ENCODE data around the gene AKAP13. TPM values are rescaled to one million over a fixed set of nuclear protein-coding genes. Genes with fewer than 3 reads are reported as not detected.

AKAP13 gene
- total RNA-seq, 2 donors from 2014 or later = 87.3 to 106 TPM

DNA sequence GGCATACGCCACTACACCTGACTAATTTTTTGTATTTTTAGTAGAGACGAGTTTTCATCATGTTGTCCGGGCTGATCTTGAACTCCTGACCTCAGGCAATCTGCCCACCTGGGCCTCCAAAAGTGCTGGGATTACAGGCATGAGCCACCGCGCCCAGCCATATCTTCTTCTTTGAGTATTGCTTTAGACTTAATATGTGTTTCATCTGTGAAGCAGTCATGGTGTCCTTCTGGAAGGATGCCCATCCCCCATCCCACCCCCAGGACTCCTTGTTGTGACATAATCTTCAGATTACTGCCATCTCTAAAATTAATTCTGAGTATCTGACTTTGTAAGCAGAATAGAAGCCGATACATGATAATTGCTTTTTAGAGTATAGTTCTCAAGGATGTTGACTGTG, 356.7 kb downstream of the AKAP13 start:
- H3K4me1 ChIP-seq = no peaks in the 10 kb centered on the region
- H3K36me3 ChIP-seq = peaks cover 32% of the 10 kb centered on the region
- intact Hi-C loops (cut with DNase I) = loop anchor here (5.0 kb wide), 1 partner anchor 55 kb away; the partner anchor contains the start of gene KLHL25
- H3K9me3 ChIP-seq = no peaks in the 10 kb centered on the region
- H3K9ac ChIP-seq (ENCODE audit: low read depth in 2 of 2, low read length in 2 of 2) = no peak overlapping the region
- no peaks in the 10 kb centered on the region for H3K27me3 ChIP-seq
- TF ChIP-seq, protein P1, sequence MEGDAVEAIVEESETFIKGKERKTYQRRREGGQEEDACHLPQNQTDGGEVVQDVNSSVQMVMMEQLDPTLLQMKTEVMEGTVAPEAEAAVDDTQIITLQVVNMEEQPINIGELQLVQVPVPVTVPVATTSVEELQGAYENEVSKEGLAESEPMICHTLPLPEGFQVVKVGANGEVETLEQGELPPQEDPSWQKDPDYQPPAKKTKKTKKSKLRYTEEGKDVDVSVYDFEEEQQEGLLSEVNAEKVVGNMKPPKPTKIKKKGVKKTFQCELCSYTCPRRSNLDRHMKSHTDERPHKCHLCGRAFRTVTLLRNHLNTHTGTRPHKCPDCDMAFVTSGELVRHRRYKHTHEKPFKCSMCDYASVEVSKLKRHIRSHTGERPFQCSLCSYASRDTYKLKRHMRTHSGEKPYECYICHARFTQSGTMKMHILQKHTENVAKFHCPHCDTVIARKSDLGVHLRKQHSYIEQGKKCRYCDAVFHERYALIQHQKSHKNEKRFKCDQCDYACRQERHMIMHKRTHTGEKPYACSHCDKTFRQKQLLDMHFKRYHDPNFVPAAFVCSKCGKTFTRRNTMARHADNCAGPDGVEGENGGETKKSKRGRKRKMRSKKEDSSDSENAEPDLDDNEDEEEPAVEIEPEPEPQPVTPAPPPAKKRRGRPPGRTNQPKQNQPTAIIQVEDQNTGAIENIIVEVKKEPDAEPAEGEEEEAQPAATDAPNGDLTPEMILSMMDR (IDR thresholded peaks at IDR 0.05) = no peak
- H3K27ac ChIP-seq = no peak overlapping the region
- no peak for DNase-seq
- H3K4me3 ChIP-seq = no peak overlapping the region

DNA sequence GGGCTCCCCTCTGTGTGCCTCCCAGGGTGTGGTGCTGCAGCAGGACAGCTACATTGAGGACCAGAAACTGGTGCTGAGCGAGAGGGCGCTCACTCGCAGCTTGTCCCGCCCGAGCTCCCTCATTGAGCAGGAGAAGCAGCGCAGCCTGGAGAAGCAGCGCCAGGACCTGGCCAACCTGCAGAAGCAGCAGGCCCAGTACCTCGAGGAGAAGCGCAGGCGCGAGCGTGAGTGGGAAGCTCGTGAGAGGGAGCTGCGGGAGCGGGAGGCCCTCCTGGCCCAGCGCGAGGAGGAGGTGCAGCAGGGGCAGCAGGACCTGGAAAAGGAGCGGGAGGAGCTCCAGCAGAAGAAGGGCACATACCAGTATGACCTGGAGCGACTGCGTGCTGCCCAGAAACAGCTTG, 360.6 kb downstream of the AKAP13 start:
- TF ChIP-seq, protein P1 (IDR thresholded peaks at IDR 0.05) = no peak
- H3K4me1 ChIP-seq = no peaks in the 10 kb centered on the region
- peaks cover 46% of the 10 kb centered on the region for H3K36me3 ChIP-seq
- H3K4me3 ChIP-seq = no peak overlapping the region
- no peak overlapping the region for H3K27ac ChIP-seq
- no peak overlapping the region for H3K9ac ChIP-seq (ENCODE audit: low read depth in 2 of 2, low read length in 2 of 2)
- H3K27me3 ChIP-seq = no peaks in the 10 kb centered on the region
- no peak for DNase-seq
- no peaks in the 10 kb centered on the region for H3K9me3 ChIP-seq
- intact Hi-C loops (cut with DNase I) = no loop called here

DNA sequence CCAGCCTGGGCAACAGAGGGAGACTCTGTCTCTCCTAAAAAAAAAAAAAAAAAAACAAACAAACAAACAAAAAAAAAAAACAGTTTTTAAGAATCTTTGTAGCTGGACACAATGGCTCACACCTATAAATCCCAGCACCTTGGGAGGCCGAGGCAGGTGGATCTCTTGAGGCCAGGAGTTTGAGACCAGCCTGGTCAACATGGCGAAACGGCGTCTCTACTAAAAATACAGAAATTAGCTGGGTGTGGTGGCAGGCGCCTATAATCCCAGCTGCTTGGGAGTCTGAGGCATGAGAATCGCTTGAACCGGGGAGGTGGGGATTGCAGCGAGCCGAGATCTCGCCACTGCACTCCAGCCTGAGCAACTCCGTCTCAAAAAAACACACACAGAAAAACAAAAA, 361.3 kb downstream of the AKAP13 start:
- Histone ChIP-seq H3K36me3 (peaks cover 45% of the 10 kb centered on the region), H3K9me3 (no peaks in the 10 kb centered on the region), H3K27ac (no peak overlapping the region), H3K27me3 (no peaks in the 10 kb centered on the region), H3K9ac (ENCODE audit: low read depth in 2 of 2, low read length in 2 of 2) (no peak overlapping the region), H3K4me1 (no peaks in the 10 kb centered on the region), H3K4me3 (no peak overlapping the region)
- TF ChIP-seq, protein P1 (IDR thresholded peaks at IDR 0.05) = no peak
- no peak for DNase-seq
- intact Hi-C loops (cut with DNase I) = no loop called here

DNA sequence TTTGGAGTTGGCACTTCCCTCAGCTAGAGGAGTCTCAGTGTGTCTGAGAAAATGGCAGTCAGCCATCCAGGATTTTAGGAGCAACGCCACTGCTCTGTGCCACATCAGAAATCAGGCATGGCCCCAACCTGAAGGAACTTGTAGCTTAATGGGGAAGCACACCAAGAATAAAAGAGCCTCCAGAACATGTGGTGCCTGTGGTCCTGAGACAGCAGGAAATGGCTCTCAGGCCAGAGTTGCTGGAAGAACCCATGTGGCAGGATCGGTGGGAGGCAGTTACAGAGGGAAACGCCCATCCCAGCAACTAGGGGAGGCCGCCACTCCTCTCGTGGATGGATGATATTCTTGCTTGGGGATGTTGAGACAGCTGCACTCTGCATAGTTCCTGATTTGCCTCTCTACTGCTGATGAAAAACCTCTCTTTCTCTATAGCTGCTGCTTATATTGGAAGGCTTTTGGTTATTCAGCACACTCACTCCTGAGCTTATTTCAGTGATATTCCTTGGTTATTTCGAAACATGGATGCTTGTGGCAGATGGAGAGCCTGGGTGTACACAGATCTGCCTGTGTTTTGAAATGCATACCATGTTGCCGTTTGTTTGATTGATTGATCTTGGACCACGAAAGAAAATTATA, 361.9 kb downstream of the AKAP13 start:
- Histone ChIP-seq H3K4me1 (no peaks in the 10 kb centered on the region), H3K9ac (ENCODE audit: low read depth in 2 of 2, low read length in 2 of 2) (no peak overlapping the region), H3K4me3 (no peak overlapping the region), H3K9me3 (no peaks in the 10 kb centered on the region), H3K36me3 (peaks cover 45% of the 10 kb centered on the region), H3K27me3 (no peaks in the 10 kb centered on the region), H3K27ac (no peak overlapping the region)
- no peak for DNase-seq
- TF ChIP-seq, protein P1 (IDR thresholded peaks at IDR 0.05) = no peak
- intact Hi-C loops (cut with DNase I) = no loop called here

DNA sequence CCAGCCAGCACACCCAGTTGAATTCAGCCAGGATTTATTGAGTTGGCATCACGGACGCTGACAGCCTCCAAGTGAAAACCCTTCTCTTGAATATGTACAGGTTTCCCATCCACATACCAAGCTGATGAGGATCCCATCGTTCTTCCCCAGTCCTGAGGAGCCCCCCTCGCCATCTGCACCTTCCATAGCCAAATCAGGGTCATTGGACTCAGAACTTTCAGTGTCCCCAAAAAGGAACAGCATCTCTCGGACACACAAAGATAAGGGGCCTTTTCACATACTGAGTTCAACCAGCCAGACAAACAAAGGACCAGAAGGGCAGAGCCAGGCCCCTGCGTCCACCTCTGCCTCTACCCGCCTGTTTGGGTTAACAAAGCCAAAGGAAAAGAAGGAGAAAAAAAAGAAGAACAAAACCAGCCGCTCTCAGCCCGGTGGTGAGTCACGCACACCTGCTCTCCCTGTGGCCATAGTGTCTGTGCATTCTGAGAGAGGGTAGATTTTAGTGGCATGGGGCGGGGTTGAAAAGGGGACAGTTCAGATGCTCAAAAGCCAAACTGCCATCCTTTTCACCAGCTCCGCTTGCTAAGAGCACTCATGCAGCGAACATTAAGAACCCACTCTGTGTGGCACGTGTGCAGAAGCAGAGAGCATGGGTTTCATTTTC, 363.1 kb downstream of the AKAP13 start:
- H3K4me1 ChIP-seq = no peaks in the 10 kb centered on the region
- TF ChIP-seq, protein P1 (IDR thresholded peaks at IDR 0.05) = no peak
- H3K4me3 ChIP-seq = no peak overlapping the region
- H3K36me3 ChIP-seq = peaks cover 45% of the 10 kb centered on the region
- H3K27me3 ChIP-seq = no peaks in the 10 kb centered on the region
- H3K9me3 ChIP-seq = no peaks in the 10 kb centered on the region
- intact Hi-C loops (cut with DNase I) = no loop called here
- no peak for DNase-seq
- H3K27ac ChIP-seq = no peak overlapping the region
- no peak overlapping the region for H3K9ac ChIP-seq (ENCODE audit: low read depth in 2 of 2, low read length in 2 of 2)
